Measurements from ENCODE around the gene MAML3. TPM values are rescaled to one million over a fixed set of nuclear protein-coding genes. Genes with fewer than 3 reads are reported as not detected.
A peak's percentile ranks its signal among the peaks of the same experiment; 100 is the strongest.

Gene MAML3
- total RNA-seq, 1 experiment from 2014 or later: 0.89 TPM

DNA sequence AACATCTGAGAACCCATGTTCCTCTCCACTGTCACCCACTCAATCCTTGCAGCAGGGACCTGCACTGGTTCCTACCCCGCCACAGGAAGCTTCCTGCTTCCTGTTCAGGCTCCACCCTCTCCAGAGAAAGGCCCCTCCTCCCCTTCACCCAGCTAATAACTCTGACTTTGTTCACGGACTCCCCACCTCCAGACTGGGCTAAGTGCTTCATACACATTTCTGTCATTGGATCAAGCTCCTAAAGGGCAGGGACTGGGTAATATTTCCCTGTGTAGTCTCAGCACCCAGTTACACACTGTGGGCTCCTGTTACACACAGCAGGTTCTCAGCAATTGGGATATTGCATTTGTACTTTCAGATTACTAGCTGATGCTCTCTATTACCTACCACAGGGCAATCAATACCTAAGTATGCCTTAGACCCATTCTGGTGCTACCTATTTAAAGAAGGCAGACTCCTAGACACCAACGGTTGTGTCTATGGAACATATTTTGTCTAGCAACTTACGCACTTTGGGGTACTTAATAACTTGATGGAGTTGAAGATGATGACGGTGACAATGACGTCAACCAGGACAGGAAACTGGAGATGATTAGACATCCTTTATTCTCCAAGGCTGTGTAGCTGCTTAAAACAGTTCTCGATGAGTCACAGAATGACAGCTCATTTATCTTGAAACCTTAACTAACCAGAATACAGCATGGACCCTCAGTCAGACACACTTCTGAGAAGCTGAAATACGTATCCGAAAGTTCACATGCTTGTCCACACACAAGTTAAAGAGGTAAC, 58.1 kb downstream of the MAML3 start:
- peak; percentile 65 for DNase-seq (ENCODE audit: unreplicated experiment)
- peaks cover 63% of the 10 kb centered on the region for H3K4me1 Mint-ChIP-seq (ENCODE audit: insufficient read depth, unreplicated experiment)
- no TSS peak for BruUV-seq (replicated peaks)
- CTCF ChIA-PET: interaction anchor here (0.6 to 1.6 kb wide), 4 partner anchors 57 to 484 kb away, joined by 3 to 6 read pairs (median 3); partner anchors contain the start of gene ELMOD2
- intact Hi-C loops (cut with micrococcal nuclease): loop anchor here (5.0 kb wide), 1 partner anchor 56 kb away; the partner anchor contains the start of gene MAML3
- peak overlapping the region; percentile 76 for H3K27ac Mint-ChIP-seq (ENCODE audit: low read depth, unreplicated experiment)
- POLR2A ChIA-PET: interaction anchor here (0.7 to 1.7 kb wide), 3 partner anchors 54 to 208 kb away, joined by 3 to 5 read pairs (median 3); partner anchors contain the start of gene MAML3
- peak overlapping the region; percentile 67 for H3K4me3 Mint-ChIP-seq (ENCODE audit: unreplicated experiment)
- TF ChIP-seq, protein P1, sequence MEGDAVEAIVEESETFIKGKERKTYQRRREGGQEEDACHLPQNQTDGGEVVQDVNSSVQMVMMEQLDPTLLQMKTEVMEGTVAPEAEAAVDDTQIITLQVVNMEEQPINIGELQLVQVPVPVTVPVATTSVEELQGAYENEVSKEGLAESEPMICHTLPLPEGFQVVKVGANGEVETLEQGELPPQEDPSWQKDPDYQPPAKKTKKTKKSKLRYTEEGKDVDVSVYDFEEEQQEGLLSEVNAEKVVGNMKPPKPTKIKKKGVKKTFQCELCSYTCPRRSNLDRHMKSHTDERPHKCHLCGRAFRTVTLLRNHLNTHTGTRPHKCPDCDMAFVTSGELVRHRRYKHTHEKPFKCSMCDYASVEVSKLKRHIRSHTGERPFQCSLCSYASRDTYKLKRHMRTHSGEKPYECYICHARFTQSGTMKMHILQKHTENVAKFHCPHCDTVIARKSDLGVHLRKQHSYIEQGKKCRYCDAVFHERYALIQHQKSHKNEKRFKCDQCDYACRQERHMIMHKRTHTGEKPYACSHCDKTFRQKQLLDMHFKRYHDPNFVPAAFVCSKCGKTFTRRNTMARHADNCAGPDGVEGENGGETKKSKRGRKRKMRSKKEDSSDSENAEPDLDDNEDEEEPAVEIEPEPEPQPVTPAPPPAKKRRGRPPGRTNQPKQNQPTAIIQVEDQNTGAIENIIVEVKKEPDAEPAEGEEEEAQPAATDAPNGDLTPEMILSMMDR (IDR thresholded peaks at IDR 0.05; ENCODE audit: unreplicated experiment): no peak
- no peaks in the 10 kb centered on the region for H3K9me3 Mint-ChIP-seq (ENCODE audit: unreplicated experiment)
- no peaks in the 10 kb centered on the region for H3K27me3 Mint-ChIP-seq (ENCODE audit: insufficient read depth, unreplicated experiment)
- no peaks in the 10 kb centered on the region for H3K36me3 Mint-ChIP-seq (ENCODE audit: insufficient read depth, unreplicated experiment)

DNA sequence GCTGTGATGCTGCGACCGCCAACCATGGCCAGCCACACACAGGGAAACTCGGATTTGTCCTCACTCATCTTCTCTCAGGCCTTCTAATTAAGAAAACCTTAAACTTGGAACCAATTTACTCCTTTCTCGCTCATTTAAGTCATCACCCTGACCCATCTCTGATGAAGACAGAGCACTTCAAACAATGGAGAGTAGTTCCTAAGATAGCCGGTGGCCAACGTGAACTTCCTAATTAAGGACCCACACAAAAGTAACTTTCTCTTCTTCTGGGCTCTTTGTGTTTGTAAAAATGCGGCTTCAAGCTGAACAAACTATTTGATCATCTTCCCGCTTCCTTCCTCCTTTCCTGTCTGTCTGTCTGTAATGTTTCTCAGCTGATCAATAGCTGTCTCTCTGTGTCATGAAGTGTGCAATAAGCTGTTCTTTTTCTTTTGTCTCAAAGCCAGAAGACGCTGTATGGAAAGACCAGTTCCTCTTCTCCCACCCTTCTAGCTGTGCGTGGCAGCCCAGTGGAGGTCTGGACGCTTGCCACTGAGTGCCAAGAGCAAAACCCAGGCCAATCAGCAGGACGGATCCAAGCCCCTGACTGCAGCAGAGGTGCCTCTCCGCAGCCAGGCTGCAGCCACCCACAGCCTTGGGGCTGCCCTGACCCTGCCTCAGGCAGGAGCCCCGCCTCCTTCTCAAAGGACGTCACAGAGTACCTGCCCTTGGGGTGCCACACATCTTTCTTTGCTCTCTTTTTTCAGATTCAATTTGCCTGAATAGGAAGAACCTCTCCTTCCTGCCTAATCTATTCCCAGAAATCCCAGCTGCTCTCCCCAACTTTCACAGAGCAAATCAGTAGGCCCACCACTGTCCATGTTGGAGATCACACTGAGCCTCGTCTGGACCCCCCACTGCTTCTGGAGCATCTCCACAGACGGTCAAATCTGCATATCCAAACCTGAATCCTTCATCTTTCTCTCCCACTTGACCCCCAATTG, 59.3 kb downstream of the MAML3 start:
- Mint-ChIP-seq H3K9me3 (ENCODE audit: unreplicated experiment) (no peaks in the 10 kb centered on the region), H3K4me3 (ENCODE audit: unreplicated experiment) (peak overlapping the region; percentile 67), H3K27me3 (ENCODE audit: insufficient read depth, unreplicated experiment) (no peaks in the 10 kb centered on the region), H3K4me1 (ENCODE audit: insufficient read depth, unreplicated experiment) (peaks cover 57% of the 10 kb centered on the region), H3K36me3 (ENCODE audit: insufficient read depth, unreplicated experiment) (no peaks in the 10 kb centered on the region), H3K27ac (ENCODE audit: low read depth, unreplicated experiment) (peak overlapping the region; percentile 76)
- intact Hi-C loops (cut with micrococcal nuclease): loop anchor here (5.0 kb wide), 1 partner anchor 58 kb away; the partner anchor contains the start of gene MAML3
- no TSS peak for BruUV-seq (replicated peaks)
- ChIA-PET CTCF (interaction anchor here (0.8 to 1.6 kb wide), 3 partner anchors 25 to 362 kb away, joined by 3 to 4 read pairs (median 3); no protein-coding TSS in a partner anchor), POLR2A (interaction anchor here (0.5 to 1.7 kb wide), 10 partner anchors 8 to 429 kb away, joined by 3 to 5 read pairs (median 4); partner anchors contain the start of gene MGST2)
- TF ChIP-seq, protein P1 (IDR thresholded peaks at IDR 0.05; ENCODE audit: unreplicated experiment): no peak
- DNase-seq (ENCODE audit: unreplicated experiment): no peak

DNA sequence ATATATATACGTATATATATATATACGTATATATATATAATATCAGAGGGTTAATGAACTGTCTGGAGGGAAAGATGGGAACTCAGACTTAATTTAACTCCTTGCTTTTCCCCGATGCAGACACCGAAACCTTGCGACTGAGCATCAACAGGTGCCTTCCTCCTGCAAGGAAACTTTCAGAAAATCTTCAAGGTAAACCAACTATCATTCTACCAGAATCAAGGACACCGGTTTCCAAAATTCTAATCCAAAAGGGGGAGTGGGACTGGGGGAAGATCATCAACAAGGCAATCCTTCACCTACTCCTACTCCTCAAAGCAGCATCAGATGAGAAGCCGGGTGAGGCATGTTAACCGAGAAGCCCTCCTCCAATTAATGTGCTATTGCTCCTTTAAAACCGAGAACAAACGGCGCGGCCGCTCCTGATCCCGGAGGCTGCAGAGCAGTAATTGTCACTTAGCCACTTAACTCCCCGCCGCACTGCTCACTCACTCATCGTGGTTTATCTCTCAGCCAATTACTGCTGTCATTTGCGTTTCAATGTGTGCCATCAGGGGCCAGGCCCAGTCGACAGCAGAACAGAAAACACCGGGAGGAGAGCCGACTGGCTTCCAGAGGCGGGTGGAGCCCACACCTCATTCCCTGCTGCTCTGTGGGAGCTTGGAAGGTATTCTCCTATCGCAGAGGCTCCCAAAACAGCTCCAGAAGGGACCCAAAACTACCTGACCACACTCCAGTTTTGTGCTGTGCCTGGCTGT, 61.7 kb downstream of the MAML3 start:
- TF ChIP-seq, protein P1 (IDR thresholded peaks at IDR 0.05; ENCODE audit: unreplicated experiment): no peak
- CTCF ChIA-PET: interaction anchor here (0.5 to 1.3 kb wide), 5 partner anchors 18 to 665 kb away, joined by 3 to 5 read pairs (median 3); no protein-coding TSS in a partner anchor
- H3K27me3 Mint-ChIP-seq (ENCODE audit: insufficient read depth, unreplicated experiment): no peaks in the 10 kb centered on the region
- peak overlapping the region; percentile 71 for H3K4me3 Mint-ChIP-seq (ENCODE audit: unreplicated experiment)
- H3K9me3 Mint-ChIP-seq (ENCODE audit: unreplicated experiment): no peaks in the 10 kb centered on the region
- no TSS peak for BruUV-seq (replicated peaks)
- peak; percentile 37 for DNase-seq (ENCODE audit: unreplicated experiment)
- peak overlapping the region; percentile 44 for H3K27ac Mint-ChIP-seq (ENCODE audit: low read depth, unreplicated experiment)
- POLR2A ChIA-PET: interaction anchor here (0.6 to 1.2 kb wide), 3 partner anchors 40 to 220 kb away, joined by 3 to 4 read pairs (median 3); no protein-coding TSS in a partner anchor
- no peaks in the 10 kb centered on the region for H3K36me3 Mint-ChIP-seq (ENCODE audit: insufficient read depth, unreplicated experiment)
- intact Hi-C loops (cut with micrococcal nuclease): no loop called here
- H3K4me1 Mint-ChIP-seq (ENCODE audit: insufficient read depth, unreplicated experiment): peaks cover 45% of the 10 kb centered on the region
